K562 (cell line): ENCODE data around the gene NQO2. TPM values are rescaled to one million over a fixed set of nuclear protein-coding genes. Genes with fewer than 3 reads are reported as not detected.

Source experiments
- ARHGAP35 ChIP-seq: fragments of 450-650 bp; IDR thresholded peaks from 2 replicates; pipeline ENCODE4 v1.6.1; 2018; ENCODE audit not compliant: partially characterized antibody
- BCOR ChIP-seq: fragments of 450-650 bp; IDR thresholded peaks from 2 replicates; pipeline ENCODE4 v1.6.1; 2016
- CBFA2T3 ChIP-seq: fragments of 450-650 bp; IDR thresholded peaks from 2 replicates; pipeline ENCODE4 v1.6.1; 2017
- DNMT1 ChIP-seq: fragments of 450-650 bp; IDR thresholded peaks from 2 replicates; pipeline ENCODE4 v1.6.1; 2016; ENCODE audit warnings: antibody characterized with exemption, mild to moderate bottlenecking
- EHMT2 ChIP-seq: fragments of 450-650 bp; IDR thresholded peaks from 2 replicates; pipeline ENCODE4 v1.6.1; 2018; ENCODE audit warnings: antibody characterized with exemption
- HDAC1 ChIP-seq, 2 experiments: fragments of 450-650 bp; IDR thresholded peaks; 2 replicates each; pipeline ENCODE4 v1.6.1; 2016 to 2017; ENCODE audit warnings: inconsistent platforms in 1 of 2, mild to moderate bottlenecking in 1 of 2, moderate library complexity in 1 of 2
- HDAC3 ChIP-seq: fragments of 450-650 bp; IDR thresholded peaks from 2 replicates; pipeline ENCODE4 v1.6.1; 2018; ENCODE audit warnings: borderline replicate concordance, mild to moderate bottlenecking, moderate library complexity; ENCODE audit not compliant: partially characterized antibody
- HDGF ChIP-seq: fragments of 450-650 bp; IDR thresholded peaks from 2 replicates; pipeline ENCODE4 v1.6.1; 2016
- KDM1A ChIP-seq, 2 experiments: fragments of 450-650 bp; IDR thresholded peaks; 2 replicates each; pipeline ENCODE4 v1.6.1; 2016; ENCODE audit warnings: mild to moderate bottlenecking in 2 of 2
- LARP7 ChIP-seq: fragments of 450-650 bp; IDR thresholded peaks from 2 replicates; pipeline ENCODE4 v1.6.1; 2016
- NCOA4 ChIP-seq: fragments of 450-650 bp; IDR thresholded peaks from 2 replicates; pipeline ENCODE4 v1.6.1; 2018; ENCODE audit warnings: mild to moderate bottlenecking; ENCODE audit not compliant: partially characterized antibody
- OTX1 ChIP-seq: fragments of 450-650 bp; formaldehyde crosslinking; IDR thresholded peaks from 2 replicates; pipeline ENCODE4 v1.4.0; 2022; ENCODE audit warnings: mild to moderate bottlenecking
- POLR2A ChIP-seq: fragments of 450-650 bp; conservative IDR thresholded peaks from 2 replicates; pipeline ENCODE4 v1.6.1; 2016
- POLR2B ChIP-seq: fragments of 450-650 bp; IDR thresholded peaks from 2 replicates; pipeline ENCODE4 v1.6.1; 2018; ENCODE audit warnings: low read depth; ENCODE audit not compliant: partially characterized antibody
- PREB ChIP-seq: sonication (generic); formaldehyde crosslinking; IDR thresholded peaks from 2 replicates; pipeline ENCODE4 v1.8.1; 2023; ENCODE audit warnings: mild to moderate bottlenecking, missing genetic modification reagents
- SMARCA5 ChIP-seq: fragments of 450-650 bp; IDR thresholded peaks from 2 replicates; pipeline ENCODE4 v1.6.1; 2016
- SOX6 ChIP-seq: fragments of 450-650 bp; IDR thresholded peaks from 2 replicates; pipeline ENCODE4 v1.6.1; 2014; ENCODE audit warnings: mild to moderate bottlenecking
- SRSF1 ChIP-seq: fragments of 200-400 bp; formaldehyde crosslinking; IDR thresholded peaks from 2 replicates; pipeline ENCODE4 v1.6.1; 2017; ENCODE audit warnings: mild to moderate bottlenecking, low read depth, low read length, moderate library complexity
- SUPT5H ChIP-seq: fragments of 450-650 bp; IDR thresholded peaks from 2 replicates; pipeline ENCODE4 v1.6.1; 2016
- TAF9B ChIP-seq: fragments of 450-650 bp; IDR thresholded peaks from 2 replicates; pipeline ENCODE4 v1.6.1; 2018; ENCODE audit warnings: mild to moderate bottlenecking; ENCODE audit not compliant: partially characterized antibody
- TBP ChIP-seq: optimal IDR thresholded peaks from 2 replicates; pipeline ENCODE3; 2011; ENCODE audit warnings: low read depth, low read length, improper control_type of control experiment
- THRAP3 ChIP-seq: fragments of 450-650 bp; IDR thresholded peaks from 2 replicates; pipeline ENCODE4 v1.6.1; 2016; ENCODE audit warnings: mild to moderate bottlenecking, inconsistent platforms, borderline replicate concordance
- ZBTB1 ChIP-seq: sonication (generic); formaldehyde crosslinking; IDR thresholded peaks from 2 replicates; pipeline ENCODE4 v1.8.1; 2023; ENCODE audit warnings: missing genetic modification reagents, low read depth, mild to moderate bottlenecking, borderline replicate concordance
- ZNF165 ChIP-seq: fragments of 250-450 bp; sonication (Bioruptor Pico); IDR thresholded peaks from 2 replicates; pipeline ENCODE4 v1.4.0; 2020; ENCODE audit warnings: borderline replicate concordance
- ZNF23 ChIP-seq: fragments of 250-450 bp; sonication (Bioruptor Pico); IDR thresholded peaks from 2 replicates; pipeline ENCODE4 v1.4.0; 2020; ENCODE audit warnings: mild to moderate bottlenecking
- ZNF717 ChIP-seq: fragments of 250-450 bp; sonication (Bioruptor Pico); IDR thresholded peaks from 2 replicates; pipeline ENCODE4 v1.5.0; 2021
- polyA plus RNA-seq, 8 experiments: library from polyadenylated mRNA; depleted of rRNA in 4 of 8; stranded (reverse) in 5 of 8; unstranded in 3 of 8; fragments of >200 nt; fragmentation: Nextera tagmentation in 2 of 8; fragmentation: Illumina TruSeq in 1 of 8; extraction: Ambion mirVana in 2 of 8; extraction: Trizol in 1 of 8; gene quantifications; 2 replicates each; pipeline versions ENCODE4 v1.2.1 to v1.2.3, GENCODE V29; 2011 to 2014; ENCODE audit warnings: inconsistent platforms in 1 of 8, missing spikeins in 1 of 8
- total RNA-seq, 7 experiments: library from RNA; depleted of rRNA in 6 of 7; stranded (reverse); fragments of >200 nt in 6 of 7; fragmentation: Illumina TruSeq in 2 of 7; extraction: Trizol in 2 of 7; gene quantifications; 2 replicates each; pipeline versions ENCODE4 v1.2.1 to v1.2.3, GENCODE V29; 2011 to 2021; ENCODE audit warnings: low replicate concordance in 1 of 7
- TF ChIP-seq, protein P1 (sequence below): fragments of 450-650 bp; formaldehyde crosslinking; IDR thresholded peaks from 2 replicates; pipeline ENCODE4 v1.4.0; 2022; ENCODE audit warnings: missing genetic modification characterization
- TF ChIP-seq, protein P2 (sequence below): fragments of 450-650 bp; IDR thresholded peaks from 2 replicates; pipeline ENCODE4 v1.6.1; 2016; ENCODE audit warnings: borderline replicate concordance

Gene NQO2
- total and polyA plus RNA-seq, 9 of the 15 experiments (the other 6 are each of a cell fraction or from before 2014, with no cell fraction given), result 54.6 to 214 (median 116) TPM

GRCh38 chr6:2969549-2969948 is 30.1 kb upstream of the NQO2 start (continued):
- TF ChIP-seq HDAC1 (IDR thresholded peaks at IDR 0.05) (peak in 1 of 2 experiments; percentile 23; a peak in 2 of 4 replicates), POLR2A (peak; percentile 30; the same call in 1 of the 2 replicates), ZNF165 (no peak), PREB (CRISPR knock-in tag) (no peak), KDM1A (IDR thresholded peaks at IDR 0.05) (0 out of 4 replicates have a peak, but pooled peaks of 1 of the 2 experiments have one; percentile 24), ZNF23 (no peak), EHMT2 (0 out of 2 replicates have a peak, but pooled peaks have one; percentile 29), OTX1 (CRISPR knock-in tag) (no peak), ARHGAP35 (peak; percentile 76), NCOA4 (peak; percentile 86), HDGF (0 out of 2 replicates have a peak, but pooled peaks have one; percentile 38), THRAP3 (peak; percentile 65; the same call in 1 of the 2 replicates), POLR2B (peak; percentile 55), SMARCA5 (0 out of 2 replicates have a peak, but pooled peaks have one; percentile 46), TAF9B (peak; percentile 24), SUPT5H (peak; percentile 64; the same call in 1 of the 2 replicates), DNMT1 (0 out of 2 replicates have a peak, but pooled peaks have one; percentile 39), BCOR (peak; percentile 26; the same call in 1 of the 2 replicates), LARP7 (peak; percentile 76; the same call in 1 of the 2 replicates), HDAC3 (peak; percentile 32), ZNF717 (CRISPR knock-in tag) (no peak), SOX6 (no peak), TBP (no peak), ZBTB1 (CRISPR knock-in tag) (no peak), SRSF1 (no peak), CBFA2T3 (no peak)
- TF ChIP-seq, protein P1, sequence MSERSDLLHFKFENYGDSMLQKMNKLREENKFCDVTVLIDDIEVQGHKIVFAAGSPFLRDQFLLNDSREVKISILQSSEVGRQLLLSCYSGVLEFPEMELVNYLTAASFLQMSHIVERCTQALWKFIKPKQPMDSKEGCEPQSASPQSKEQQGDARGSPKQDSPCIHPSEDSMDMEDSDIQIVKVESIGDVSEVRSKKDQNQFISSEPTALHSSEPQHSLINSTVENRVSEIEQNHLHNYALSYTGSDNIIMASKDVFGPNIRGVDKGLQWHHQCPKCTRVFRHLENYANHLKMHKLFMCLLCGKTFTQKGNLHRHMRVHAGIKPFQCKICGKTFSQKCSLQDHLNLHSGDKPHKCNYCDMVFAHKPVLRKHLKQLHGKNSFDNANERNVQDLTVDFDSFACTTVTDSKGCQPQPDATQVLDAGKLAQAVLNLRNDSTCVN (CRISPR knock-in tag), result 0 out of 2 replicates have a peak, but pooled peaks have one; percentile 18
- TF ChIP-seq, protein P2, sequence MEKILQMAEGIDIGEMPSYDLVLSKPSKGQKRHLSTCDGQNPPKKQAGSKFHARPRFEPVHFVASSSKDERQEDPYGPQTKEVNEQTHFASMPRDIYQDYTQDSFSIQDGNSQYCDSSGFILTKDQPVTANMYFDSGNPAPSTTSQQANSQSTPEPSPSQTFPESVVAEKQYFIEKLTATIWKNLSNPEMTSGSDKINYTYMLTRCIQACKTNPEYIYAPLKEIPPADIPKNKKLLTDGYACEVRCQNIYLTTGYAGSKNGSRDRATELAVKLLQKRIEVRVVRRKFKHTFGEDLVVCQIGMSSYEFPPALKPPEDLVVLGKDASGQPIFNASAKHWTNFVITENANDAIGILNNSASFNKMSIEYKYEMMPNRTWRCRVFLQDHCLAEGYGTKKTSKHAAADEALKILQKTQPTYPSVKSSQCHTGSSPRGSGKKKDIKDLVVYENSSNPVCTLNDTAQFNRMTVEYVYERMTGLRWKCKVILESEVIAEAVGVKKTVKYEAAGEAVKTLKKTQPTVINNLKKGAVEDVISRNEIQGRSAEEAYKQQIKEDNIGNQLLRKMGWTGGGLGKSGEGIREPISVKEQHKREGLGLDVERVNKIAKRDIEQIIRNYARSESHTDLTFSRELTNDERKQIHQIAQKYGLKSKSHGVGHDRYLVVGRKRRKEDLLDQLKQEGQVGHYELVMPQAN, result 0 out of 2 replicates have a peak, but pooled peaks have one; percentile 27
- TF ChIP-seq, all 486 proteins: peak for 23
